ENCODE results near the gene SULT1C2. TPM values are rescaled to one million over a fixed set of nuclear protein-coding genes. Genes with fewer than 3 reads are reported as not detected.
A peak's percentile ranks its signal among the peaks of the same experiment; 100 is the strongest.

Gene SULT1C2
- total and polyA plus RNA-seq, 2 of the 13 experiments (the other 11 are each of a cell fraction or from before 2014, with no cell fraction given), result 4.0 to 6.2 TPM

GRCh38 chr2:108293850-108294249, 5.2 kb downstream of the SULT1C2 start:
- Histone ChIP-seq H4K20me1 (ENCODE audit: insufficient read depth, low read length) (no peaks in the 10 kb centered on the region), H2AFZ (ENCODE audit: low read length) (no peak overlapping the region), H3K4me2 (ENCODE audit: low read depth, low read length) (no peak overlapping the region), H3K27ac (ENCODE audit: extremely low read length, insufficient read depth, low read length) (no peak overlapping the region), H3K27me3 (ENCODE audit: control insufficient read depth in 1 of 2, insufficient read depth in 2 of 2, low read length in 2 of 2) (no peaks in the 10 kb centered on the region), H3K4me1 (ENCODE audit: insufficient read depth, low read length) (peaks cover 31% of the 10 kb centered on the region), H3K9me3 (ENCODE audit: low read length) (no peaks in the 10 kb centered on the region), H3K4me3 (replicated peaks in 1 of 3; ENCODE audit: insufficient read depth in 1 of 3, low read depth in 2 of 3, low read length in 3 of 3) (no peak overlapping the region), H3K36me3 (replicated peaks in 1 of 2; ENCODE audit: control insufficient read depth in 1 of 2, insufficient read depth in 2 of 2, low read length in 2 of 2) (no peaks in the 10 kb centered on the region), H3K9ac (ENCODE audit: insufficient read depth, low read depth, low read length) (no peak overlapping the region), H3K79me2 (ENCODE audit: insufficient read depth, low read length) (no peaks in the 10 kb centered on the region)
- CTCF ChIA-PET (ENCODE audit: low intra/inter-chr PET ratio, low total read pairs), result no interaction called here
- intact Hi-C loops (cut with micrococcal nuclease; ENCODE audit: unreplicated experiment) (no loop called here), in situ Hi-C loops (cut with HindIII; ENCODE audit: extremely low pct_ligation_motif_present, low pct_unique_long_range_greater_than_20kb) (no loop called here)
- peak; percentile 35 for DNase-seq (ENCODE audit: low spot score)
- no TSS peak for BruUV-seq (replicated peaks)
- WGBS (ENCODE audit: low lambda C conversion rate), result 11% methylated on average over 4 of the region's 4 CpGs
- ATAC-seq, result peak; percentile 88
- POLR2A ChIA-PET, result interaction anchor here (1.1 kb wide), 1 partner anchor 22 kb away, joined by 3 read pairs; no protein-coding TSS in a partner anchor
- peak; percentile 23 for FAIRE-seq
- TF ChIP-seq PRDM10 (CRISPR knock-in tag; IDR thresholded peaks at IDR 0.05; ENCODE audit: low read depth) (no peak), SP4 (CRISPR knock-in tag; IDR thresholded peaks at IDR 0.05) (peak; percentile 21; the same call in 1 of the 2 replicates), ZNF431 (CRISPR knock-in tag; IDR thresholded peaks at IDR 0.05; ENCODE audit: borderline replicate concordance, low read depth) (no peak), ZMYM4 (CRISPR knock-in tag; IDR thresholded peaks at IDR 0.05) (peak; percentile 45; the same call in 1 of the 2 replicates), BCL6 (CRISPR knock-in tag; IDR thresholded peaks at IDR 0.05) (0 out of 2 replicates have a peak, but pooled peaks have one; percentile 44), NR2F2 (IDR thresholded peaks at IDR 0.05; ENCODE audit: borderline replicate concordance, low read depth) (no peak), ZNF10 (CRISPR knock-in tag; IDR thresholded peaks at IDR 0.05; ENCODE audit: borderline replicate concordance, low read depth) (no peak), ZSCAN29 (CRISPR knock-in tag; conservative IDR thresholded peaks at IDR 0.05) (no peak), HNF4G (IDR thresholded peaks at IDR 0.05; ENCODE audit: borderline replicate concordance, low read depth, low read length) (peak; percentile 65; the same call in 1 of the 2 replicates), HNF4G (CRISPR knock-in tag; IDR thresholded peaks at IDR 0.05; ENCODE audit: borderline replicate concordance, low read depth) (no peak), ZNF644 (CRISPR knock-in tag; IDR thresholded peaks at IDR 0.05; ENCODE audit: low read depth) (peak; percentile 91), GATAD2A (CRISPR knock-in tag; IDR thresholded peaks at IDR 0.05) (peak; percentile 41; the same call in 1 of the 2 replicates), GPBP1L1 (CRISPR knock-in tag; IDR thresholded peaks at IDR 0.05) (no peak), ZNF441 (CRISPR knock-in tag; IDR thresholded peaks at IDR 0.05; ENCODE audit: borderline replicate concordance) (0 out of 2 replicates have a peak, but pooled peaks have one; percentile 53), CEBPG (CRISPR knock-in tag; IDR thresholded peaks at IDR 0.05) (peak; percentile 51), ATF4 (CRISPR knock-in tag; IDR thresholded peaks at IDR 0.05) (peak in 1 of 2 experiments; percentile 50; a peak in 1 of 4 replicates), POLR2AphosphoS5 (IDR thresholded peaks at IDR 0.05; ENCODE audit: low read depth, low read length) (no peak)
